ENCODE data around the gene MDN1. TPM values are rescaled to one million over a fixed set of nuclear protein-coding genes. Genes with fewer than 3 reads are reported as not detected.

MDN1 gene
- total and polyA plus RNA-seq, 2 of the 13 experiments (the other 11 are each of a cell fraction or from before 2014, with no cell fraction given) = 18.8 to 52.9 TPM

GRCh38 chr6:89819336-89820130 is at the start of gene MDN1 (continued):
- TF ChIP-seq RBM22 (optimal IDR thresholded peaks at IDR 0.05; ENCODE audit: low read length) (no peak), FOSL1 (CRISPR knock-in tag; IDR thresholded peaks at IDR 0.05; ENCODE audit: borderline replicate concordance) (no peak), ZNF414 (CRISPR knock-in tag; IDR thresholded peaks at IDR 0.05) (peak; percentile 89; the same call in 1 of the 2 replicates), SNRNP70 (IDR thresholded peaks at IDR 0.05; ENCODE audit: low read depth, low read length) (no peak), RXRA (CRISPR knock-in tag; IDR thresholded peaks at IDR 0.05) (peak; percentile 72), HOXA3 (CRISPR knock-in tag; IDR thresholded peaks at IDR 0.05) (peak; percentile 97), PHF21A (CRISPR knock-in tag; IDR thresholded peaks at IDR 0.05) (peak; percentile 76; the same call in 1 of the 2 replicates), ZNF841 (CRISPR knock-in tag; IDR thresholded peaks at IDR 0.05; ENCODE audit: borderline replicate concordance) (no peak), ZBTB21 (CRISPR knock-in tag; IDR thresholded peaks at IDR 0.05) (peak; percentile 80), SRSF4 (IDR thresholded peaks at IDR 0.05; ENCODE audit: low read depth, low read length, poor library complexity, severe bottlenecking) (no peak), HOXA7 (CRISPR knock-in tag; IDR thresholded peaks at IDR 0.05) (no peak), HNF1B (CRISPR knock-in tag; IDR thresholded peaks at IDR 0.05) (peak; percentile 87), SP5 (CRISPR knock-in tag; IDR thresholded peaks at IDR 0.05; ENCODE audit: borderline replicate concordance, low read depth) (peak; percentile 90), MIXL1 (CRISPR knock-in tag; IDR thresholded peaks at IDR 0.05) (no peak), CEBPG (CRISPR knock-in tag; IDR thresholded peaks at IDR 0.05) (peak; percentile 41; the same call in 1 of the 2 replicates), HNRNPUL1 (IDR thresholded peaks at IDR 0.05; ENCODE audit: low read depth, low read length) (no peak), TERF1 (CRISPR knock-in tag; IDR thresholded peaks at IDR 0.05) (no peak), MATR3 (CRISPR knock-in tag; IDR thresholded peaks at IDR 0.05) (no peak), JDP2 (CRISPR knock-in tag; IDR thresholded peaks at IDR 0.05; ENCODE audit: borderline replicate concordance) (no peak), ZNF780A (CRISPR knock-in tag; IDR thresholded peaks at IDR 0.05) (no peak; the same call in 1 of the 2 replicates), NCOA1 (CRISPR knock-in tag; IDR thresholded peaks at IDR 0.05) (no peak), EEA1 (CRISPR knock-in tag; IDR thresholded peaks at IDR 0.05; ENCODE audit: borderline replicate concordance) (no peak), FOSL2 (CRISPR knock-in tag; IDR thresholded peaks at IDR 0.05) (no peak; the same call in 1 of the 2 replicates), ZNF207 (IDR thresholded peaks at IDR 0.05; ENCODE audit: borderline replicate concordance) (no peak), SMC3 (IDR thresholded peaks at IDR 0.05; ENCODE audit: low read length) (no peak), TOPORS (CRISPR knock-in tag; IDR thresholded peaks at IDR 0.05) (no peak; the same call in 1 of the 2 replicates), KDM5A (IDR thresholded peaks at IDR 0.05; ENCODE audit: borderline replicate concordance, low read length) (peak; percentile 82), TRIM24 (CRISPR knock-in tag; IDR thresholded peaks at IDR 0.05) (no peak), ZNF562 (CRISPR knock-in tag; IDR thresholded peaks at IDR 0.05; ENCODE audit: borderline replicate concordance) (no peak), KLF15 (CRISPR knock-in tag; IDR thresholded peaks at IDR 0.05; ENCODE audit: borderline replicate concordance) (no peak)

Measured in HepG2 (cell line).